Progenitor cell of endocrine pancreas (in vitro differentiated cells): ENCODE data around the gene POT1. TPM values are rescaled to one million over a fixed set of nuclear protein-coding genes. Genes with fewer than 3 reads are reported as not detected.

Experiments
- DNase-seq: peaks from one replicate; pipeline ENCODE4 v3.0.0; 2021; ENCODE audit warnings: low spot score; ENCODE audit not compliant: unreplicated experiment
- H3K27ac Mint-ChIP-seq: 2 replicates; pipeline ENCODE4 v1.8.0; 2021; ENCODE audit warnings: mild to moderate bottlenecking, moderate library complexity, mixed read lengths
- H3K27me3 Mint-ChIP-seq: 2 replicates; pipeline ENCODE4 v1.8.0; 2021; ENCODE audit warnings: mixed read lengths
- H3K36me3 Mint-ChIP-seq: 2 replicates; pipeline ENCODE4 v1.8.0; 2022; ENCODE audit warnings: mixed read lengths; ENCODE audit not compliant: insufficient read depth
- H3K4me1 Mint-ChIP-seq: 2 replicates; pipeline ENCODE4 v1.8.0; 2021; ENCODE audit warnings: low read depth, mixed read lengths
- H3K4me3 Mint-ChIP-seq: 2 replicates; pipeline ENCODE4 v1.8.0; 2021; ENCODE audit warnings: low read depth, mild to moderate bottlenecking, moderate library complexity, mixed read lengths
- H3K9me3 Mint-ChIP-seq: 2 replicates; pipeline ENCODE4 v1.8.0; 2021; ENCODE audit warnings: low read depth, mixed read lengths
- total RNA-seq: library from RNA; stranded (reverse); gene quantifications from 2 replicates; pipeline ENCODE4 v1.2.1, GENCODE V29; 2021
- TF ChIP-seq, protein P1 (sequence below): fragments of 200-600 bp; sonication (generic); IDR thresholded peaks from one replicate; pipeline ENCODE4 v1.5.0; 2021; ENCODE audit warnings: antibody characterized with exemption, mild to moderate bottlenecking; ENCODE audit not compliant: unreplicated experiment

POT1 gene
- total RNA-seq, 1 donor from 2014 or later: 25.9 TPM

GRCh38 chr7:124954790-124955189 lies 25.2 kb upstream of the POT1 start:
- peaks cover 14% of the 10 kb centered on the region for H3K9me3 Mint-ChIP-seq
- DNase-seq: no peak
- H3K27me3 Mint-ChIP-seq: peaks cover 46% of the 10 kb centered on the region
- peaks cover 6% of the 10 kb centered on the region for H3K36me3 Mint-ChIP-seq
- no peak overlapping the region for H3K27ac Mint-ChIP-seq
- TF ChIP-seq, protein P1, sequence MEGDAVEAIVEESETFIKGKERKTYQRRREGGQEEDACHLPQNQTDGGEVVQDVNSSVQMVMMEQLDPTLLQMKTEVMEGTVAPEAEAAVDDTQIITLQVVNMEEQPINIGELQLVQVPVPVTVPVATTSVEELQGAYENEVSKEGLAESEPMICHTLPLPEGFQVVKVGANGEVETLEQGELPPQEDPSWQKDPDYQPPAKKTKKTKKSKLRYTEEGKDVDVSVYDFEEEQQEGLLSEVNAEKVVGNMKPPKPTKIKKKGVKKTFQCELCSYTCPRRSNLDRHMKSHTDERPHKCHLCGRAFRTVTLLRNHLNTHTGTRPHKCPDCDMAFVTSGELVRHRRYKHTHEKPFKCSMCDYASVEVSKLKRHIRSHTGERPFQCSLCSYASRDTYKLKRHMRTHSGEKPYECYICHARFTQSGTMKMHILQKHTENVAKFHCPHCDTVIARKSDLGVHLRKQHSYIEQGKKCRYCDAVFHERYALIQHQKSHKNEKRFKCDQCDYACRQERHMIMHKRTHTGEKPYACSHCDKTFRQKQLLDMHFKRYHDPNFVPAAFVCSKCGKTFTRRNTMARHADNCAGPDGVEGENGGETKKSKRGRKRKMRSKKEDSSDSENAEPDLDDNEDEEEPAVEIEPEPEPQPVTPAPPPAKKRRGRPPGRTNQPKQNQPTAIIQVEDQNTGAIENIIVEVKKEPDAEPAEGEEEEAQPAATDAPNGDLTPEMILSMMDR: no peak
- H3K4me3 Mint-ChIP-seq: no peak overlapping the region
- peaks cover 9% of the 10 kb centered on the region for H3K4me1 Mint-ChIP-seq

- peaks cover 1% of the 10 kb centered on the region for H3K4me1 Mint-ChIP-seq
- peaks cover 28% of the 10 kb centered on the region for H3K9me3 Mint-ChIP-seq
- peaks cover 78% of the 10 kb centered on the region for H3K27me3 Mint-ChIP-seq
- H3K4me3 Mint-ChIP-seq: no peak overlapping the region
- peaks cover 9% of the 10 kb centered on the region for H3K36me3 Mint-ChIP-seq
- no peak overlapping the region for H3K27ac Mint-ChIP-seq
- TF ChIP-seq, protein P1: no peak
- DNase-seq: no peak
Observed at GRCh38 chr7:124945680-124946079, 16.1 kb upstream of the POT1 start.

GRCh38 chr7:124943472-124943871 lies 13.8 kb upstream of the POT1 start:
- Mint-ChIP-seq H3K4me1 (no peaks in the 10 kb centered on the region), H3K4me3 (no peak overlapping the region), H3K27ac (no peak overlapping the region), H3K9me3 (peaks cover 22% of the 10 kb centered on the region), H3K27me3 (peaks cover 64% of the 10 kb centered on the region), H3K36me3 (peaks cover 9% of the 10 kb centered on the region)
- TF ChIP-seq, protein P1: no peak
- no peak for DNase-seq

DNA sequence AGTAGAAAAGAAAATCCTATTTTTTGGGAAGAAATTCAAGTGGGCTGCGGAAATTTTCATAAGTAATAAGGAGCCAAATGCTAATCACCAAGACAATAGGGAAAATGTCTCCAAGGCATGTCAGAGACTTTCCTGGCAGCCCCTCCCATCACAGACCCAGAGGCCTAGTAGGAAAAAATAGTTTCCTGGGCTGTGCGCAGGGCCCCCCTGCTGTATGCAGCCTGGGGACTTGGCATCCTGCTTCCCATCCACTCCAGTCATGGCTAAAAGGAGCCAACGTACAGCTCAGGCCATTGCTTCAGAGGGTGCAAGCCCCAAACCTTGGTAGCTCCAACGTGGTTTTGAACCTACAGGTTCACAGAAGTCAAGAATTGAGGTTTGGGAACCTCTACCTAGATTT lies 12.8 kb upstream of the POT1 start:
- Mint-ChIP-seq H3K4me1 (no peaks in the 10 kb centered on the region), H3K36me3 (peaks cover 5% of the 10 kb centered on the region), H3K4me3 (no peak overlapping the region), H3K9me3 (peaks cover 14% of the 10 kb centered on the region), H3K27ac (no peak overlapping the region), H3K27me3 (peaks cover 59% of the 10 kb centered on the region)
- DNase-seq: no peak
- TF ChIP-seq, protein P1: no peak

DNA sequence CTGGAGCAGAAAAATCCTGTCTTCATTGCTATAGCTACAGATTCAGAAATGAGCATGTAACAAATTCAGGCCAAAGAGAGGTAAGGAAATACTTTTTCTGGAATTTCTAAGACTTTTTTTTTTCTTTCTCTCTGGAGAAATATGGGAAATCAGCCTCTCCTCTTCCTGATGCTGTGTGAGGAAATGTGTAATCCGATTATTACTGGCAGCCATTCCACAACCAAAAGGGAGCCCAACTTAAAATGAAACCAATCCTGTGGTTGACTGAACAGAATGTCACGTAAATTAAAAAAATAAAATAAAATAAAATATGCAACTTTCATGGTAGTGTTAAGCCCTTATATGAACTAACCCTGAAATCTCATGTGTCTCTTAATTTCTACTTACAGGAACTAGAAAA lies 10.7 kb upstream of the POT1 start:
- no peak overlapping the region for H3K27ac Mint-ChIP-seq
- H3K9me3 Mint-ChIP-seq: no peaks in the 10 kb centered on the region
- no peak overlapping the region for H3K4me3 Mint-ChIP-seq
- H3K27me3 Mint-ChIP-seq: peaks cover 44% of the 10 kb centered on the region
- DNase-seq: no peak
- TF ChIP-seq, protein P1: no peak
- H3K36me3 Mint-ChIP-seq: no peaks in the 10 kb centered on the region
- no peaks in the 10 kb centered on the region for H3K4me1 Mint-ChIP-seq
